Esophagus squamous epithelium (tissue), 5 donors: ENCODE data around the gene CHRM1. TPM values are rescaled to one million over a fixed set of nuclear protein-coding genes. Genes with fewer than 3 reads are reported as not detected.

Source experiments
- DNase-seq: peaks from one replicate; lab custom pipeline; 2025; lab: John Stamatoyannopoulos, UW
- H3K27ac ChIP-seq, 4 donors: fragments of 200-600 bp; sonication (generic); one replicate each; pipeline ENCODE4 v1.5.1; 2016 to 2019; ENCODE audit warnings: mild to moderate bottlenecking in 1 of 4
- H3K27me3 ChIP-seq, 4 donors: fragments of 200-600 bp; sonication (generic); 1 replicate in 3 of 4; 2 replicates in 1 of 4; pipeline versions ENCODE4 v1.5.1 to v1.6.0; 2017 to 2021; ENCODE audit warnings: antibody characterized with exemption in 1 of 4
- H3K36me3 ChIP-seq, 3 donors: fragments of 200-600 bp; sonication (generic); one replicate each; pipeline ENCODE4 v1.5.1; 2016 to 2019
- H3K4me1 ChIP-seq, 3 donors: fragments of 200-600 bp; sonication (generic); one replicate each; pipeline ENCODE4 v1.5.1; 2017 to 2019
- H3K4me3 ChIP-seq, 4 donors: fragments of 200-600 bp; sonication (generic); 1 replicate in 3 of 4; 2 replicates in 1 of 4; pipeline ENCODE4 v1.5.1; 2016 to 2019; ENCODE audit warnings: mild to moderate bottlenecking in 2 of 4, moderate library complexity in 1 of 4
- H3K9me3 ChIP-seq, 3 donors: fragments of 200-600 bp; sonication (generic); one replicate each; pipeline ENCODE4 v1.5.1; 2016 to 2019
- POLR2A ChIP-seq, 4 donors: fragments of 450-650 bp; IDR thresholded peaks; one replicate each; pipeline ENCODE4 v1.6.1; 2017; ENCODE audit warnings: antibody characterized with exemption in 4 of 4, mild to moderate bottlenecking in 4 of 4, moderate library complexity in 3 of 4
- WGBS, 2 donors: methylation state at CpG; one replicate each; pipeline ENCODE4 v1.1.5; 2018; 5-methylcytosine and 5-hydroxymethylcytosine counted together
- intact Hi-C: fragments of 100-400 bp; cut with DNase I; formaldehyde crosslinking; loops from one replicate; pipeline ENCODE4 v1.15.0; 2022
- total RNA-seq, 4 donors: library from RNA; depleted of rRNA; stranded (reverse); fragments of >200 nt; gene quantifications; one replicate each; pipeline ENCODE4 v1.1.0, GENCODE V29; 2016
- TF ChIP-seq, protein P1 (sequence below), 6 experiments: fragments of 450-650 bp in 4 of 6; fragments of 200-600 bp in 2 of 6; sonication (generic) in 2 of 6; IDR thresholded peaks; one replicate each; pipeline ENCODE4 v1.5.1; 2016 to 2019; ENCODE audit warnings: antibody characterized with exemption in 6 of 6, mild to moderate bottlenecking in 4 of 6, moderate library complexity in 4 of 6
- donor health status: DM: yes; HTN: yes; CAD: no.

The CHRM1 gene, protein sequence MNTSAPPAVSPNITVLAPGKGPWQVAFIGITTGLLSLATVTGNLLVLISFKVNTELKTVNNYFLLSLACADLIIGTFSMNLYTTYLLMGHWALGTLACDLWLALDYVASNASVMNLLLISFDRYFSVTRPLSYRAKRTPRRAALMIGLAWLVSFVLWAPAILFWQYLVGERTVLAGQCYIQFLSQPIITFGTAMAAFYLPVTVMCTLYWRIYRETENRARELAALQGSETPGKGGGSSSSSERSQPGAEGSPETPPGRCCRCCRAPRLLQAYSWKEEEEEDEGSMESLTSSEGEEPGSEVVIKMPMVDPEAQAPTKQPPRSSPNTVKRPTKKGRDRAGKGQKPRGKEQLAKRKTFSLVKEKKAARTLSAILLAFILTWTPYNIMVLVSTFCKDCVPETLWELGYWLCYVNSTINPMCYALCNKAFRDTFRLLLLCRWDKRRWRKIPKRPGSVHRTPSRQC
- total RNA-seq = under 1 TPM in 2 of 4 donors, not detected in 2; 0.30 to 0.73 TPM

DNA sequence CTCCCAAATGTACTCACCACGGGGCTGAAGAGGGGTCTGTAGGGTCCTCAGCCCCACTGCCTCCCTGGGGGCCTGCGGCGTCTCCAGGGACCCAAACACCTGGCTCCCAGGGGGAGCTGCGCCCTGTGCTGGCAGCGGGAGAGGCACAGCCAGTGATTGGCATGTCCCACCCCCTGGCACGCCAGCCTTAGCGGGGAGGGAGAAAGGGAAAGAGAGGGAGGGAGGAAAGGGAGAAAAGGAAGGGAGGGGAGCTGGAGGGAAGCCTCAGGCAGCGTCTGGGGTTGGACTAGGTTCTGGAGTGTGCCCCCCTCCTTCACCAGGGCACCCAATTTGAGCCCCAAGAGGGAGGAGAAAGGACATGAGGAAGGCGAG, at the start of gene CHRM1:
Gene CHRM1 (minus strand): TSS at position 163 of the 372 bp plus-strand sequence. CDS start 10,263 bp downstream, outside the sequence.
- no peak within 1 kb of the TSS for H3K27ac ChIP-seq
- no peaks in the 10 kb centered on the region for H3K36me3 ChIP-seq
- H3K4me1 ChIP-seq = peaks cover 9 to 48% (median 26%) of the 10 kb centered on the region in 3 donors
- intact Hi-C loops = no loop called here
- DNase-seq = no peak
- no peaks in the 10 kb centered on the region for H3K9me3 ChIP-seq
- peak within 1 kb of the TSS in 2 of 4 donors; percentile 14 to 16 for H3K4me3 ChIP-seq
- H3K27me3 ChIP-seq = peaks cover 5 to 67% (median 19%) of the 10 kb centered on the region in 4 donors
- WGBS, 2 donors = 13 to 16% methylated on average over 4 to 5 of the region's 9 CpGs
- no peak for TF ChIP-seq POLR2A (IDR thresholded peaks at IDR 0.05)
- TF ChIP-seq, protein P1, sequence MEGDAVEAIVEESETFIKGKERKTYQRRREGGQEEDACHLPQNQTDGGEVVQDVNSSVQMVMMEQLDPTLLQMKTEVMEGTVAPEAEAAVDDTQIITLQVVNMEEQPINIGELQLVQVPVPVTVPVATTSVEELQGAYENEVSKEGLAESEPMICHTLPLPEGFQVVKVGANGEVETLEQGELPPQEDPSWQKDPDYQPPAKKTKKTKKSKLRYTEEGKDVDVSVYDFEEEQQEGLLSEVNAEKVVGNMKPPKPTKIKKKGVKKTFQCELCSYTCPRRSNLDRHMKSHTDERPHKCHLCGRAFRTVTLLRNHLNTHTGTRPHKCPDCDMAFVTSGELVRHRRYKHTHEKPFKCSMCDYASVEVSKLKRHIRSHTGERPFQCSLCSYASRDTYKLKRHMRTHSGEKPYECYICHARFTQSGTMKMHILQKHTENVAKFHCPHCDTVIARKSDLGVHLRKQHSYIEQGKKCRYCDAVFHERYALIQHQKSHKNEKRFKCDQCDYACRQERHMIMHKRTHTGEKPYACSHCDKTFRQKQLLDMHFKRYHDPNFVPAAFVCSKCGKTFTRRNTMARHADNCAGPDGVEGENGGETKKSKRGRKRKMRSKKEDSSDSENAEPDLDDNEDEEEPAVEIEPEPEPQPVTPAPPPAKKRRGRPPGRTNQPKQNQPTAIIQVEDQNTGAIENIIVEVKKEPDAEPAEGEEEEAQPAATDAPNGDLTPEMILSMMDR (IDR thresholded peaks at IDR 0.05) = no peak

DNA sequence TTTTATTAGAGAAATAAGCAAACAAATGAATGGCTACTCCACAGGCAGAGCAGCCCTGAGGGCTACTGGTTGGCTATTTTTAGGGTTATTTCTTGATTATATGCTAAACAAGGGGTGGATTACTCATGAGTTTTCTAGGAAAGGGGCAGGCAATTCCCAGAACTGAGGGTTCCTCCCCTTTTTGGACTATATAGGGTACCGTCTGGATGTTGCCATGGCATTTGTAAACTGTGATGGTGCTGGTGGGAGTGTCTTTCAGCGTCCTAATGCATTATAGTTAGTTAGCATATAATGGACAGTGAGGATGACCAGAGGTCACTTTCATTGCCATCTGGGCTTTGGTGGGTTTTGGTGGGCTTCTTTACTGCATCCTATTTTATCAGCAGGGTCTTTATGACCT, 44.4 kb upstream of the CHRM1 start:
- no peaks in the 10 kb centered on the region for H3K9me3 ChIP-seq
- no peak overlapping the region for H3K27ac ChIP-seq
- H3K4me1 ChIP-seq = no peaks in the 10 kb centered on the region
- intact Hi-C loops = no loop called here
- TF ChIP-seq, protein P1 (IDR thresholded peaks at IDR 0.05) = no peak
- TF ChIP-seq POLR2A (IDR thresholded peaks at IDR 0.05) = no peak
- 37 to 66% methylated on average over 2 of the region's 2 CpGs for whole genome bisulfite sequencing, 2 donors
- H3K36me3 ChIP-seq = no peaks in the 10 kb centered on the region
- DNase-seq = no peak
- no peak overlapping the region for H3K4me3 ChIP-seq
- peaks cover 0 to 12% (median 0%) of the 10 kb centered on the region in 4 donors for H3K27me3 ChIP-seq

DNA sequence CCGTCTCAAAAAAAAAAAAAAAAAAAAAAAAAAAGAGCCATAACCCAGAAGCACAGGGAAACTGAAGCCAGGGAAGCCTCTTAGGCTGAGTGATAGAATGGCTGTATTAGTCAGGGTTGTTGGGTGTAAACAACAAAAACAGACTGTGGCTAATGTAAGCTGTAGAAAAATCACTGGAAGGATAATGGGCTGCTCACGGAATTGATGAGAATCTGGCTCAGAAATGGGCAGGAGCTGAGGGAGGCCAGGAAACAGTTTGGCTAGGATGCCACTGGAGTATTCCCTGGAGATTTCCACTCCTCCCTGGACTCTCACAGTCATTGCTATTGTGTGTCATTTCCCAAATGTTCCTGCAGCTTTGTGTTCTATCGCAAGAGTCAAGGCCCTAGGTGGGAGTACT, 41.2 kb upstream of the CHRM1 start:
- 77 to 85% methylated on average over 2 of the region's 3 CpGs for WGBS, 2 donors
- Histone ChIP-seq H3K27ac (no peak overlapping the region), H3K9me3 (no peaks in the 10 kb centered on the region), H3K27me3 (peaks cover 0 to 4% (median 0%) of the 10 kb centered on the region in 4 donors), H3K4me3 (no peak overlapping the region), H3K36me3 (no peaks in the 10 kb centered on the region), H3K4me1 (peaks cover 0 to 14% (median 9%) of the 10 kb centered on the region in 3 donors)
- TF ChIP-seq, protein P1 (IDR thresholded peaks at IDR 0.05) = no peak
- TF ChIP-seq POLR2A (IDR thresholded peaks at IDR 0.05) = no peak
- intact Hi-C loops = no loop called here
- no peak for DNase-seq

DNA sequence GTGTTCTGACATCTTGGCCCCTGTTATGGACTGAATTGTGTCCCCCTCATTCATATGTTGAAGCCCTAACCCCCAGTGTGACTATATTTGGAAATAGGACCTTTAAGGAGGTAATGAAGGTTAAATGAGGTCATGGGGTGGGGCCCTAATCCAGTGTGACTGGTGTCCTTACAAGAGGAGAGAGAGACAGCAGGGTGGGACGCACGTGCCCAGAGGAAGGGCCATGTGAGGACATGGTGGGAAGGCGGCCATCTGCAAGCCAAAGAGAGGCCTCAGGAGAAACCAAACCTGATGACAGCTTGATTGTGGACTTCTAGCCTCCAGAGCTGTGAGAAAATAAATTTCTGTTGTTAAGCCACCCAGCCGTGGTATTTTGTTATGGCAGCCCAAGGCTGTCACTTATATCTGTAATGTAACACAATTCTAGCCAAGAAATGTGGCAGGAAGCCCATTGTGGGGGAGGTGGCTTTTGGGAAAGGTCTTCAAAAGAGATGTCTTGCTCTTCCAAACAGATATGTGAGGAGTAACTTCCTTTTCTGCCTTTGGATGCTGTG, 39.9 kb upstream of the CHRM1 start:
- Histone ChIP-seq H3K4me1 (peaks cover 0 to 14% (median 9%) of the 10 kb centered on the region in 3 donors), H3K27me3 (no peaks in the 10 kb centered on the region), H3K9me3 (no peaks in the 10 kb centered on the region), H3K4me3 (no peak overlapping the region), H3K27ac (no peak overlapping the region), H3K36me3 (no peaks in the 10 kb centered on the region)
- intact Hi-C loops = no loop called here
- 72 to 78% methylated on average over 4 of the region's 4 CpGs for WGBS, 2 donors
- TF ChIP-seq, protein P1 (IDR thresholded peaks at IDR 0.05) = no peak
- TF ChIP-seq POLR2A (IDR thresholded peaks at IDR 0.05) = no peak
- DNase-seq = no peak

DNA sequence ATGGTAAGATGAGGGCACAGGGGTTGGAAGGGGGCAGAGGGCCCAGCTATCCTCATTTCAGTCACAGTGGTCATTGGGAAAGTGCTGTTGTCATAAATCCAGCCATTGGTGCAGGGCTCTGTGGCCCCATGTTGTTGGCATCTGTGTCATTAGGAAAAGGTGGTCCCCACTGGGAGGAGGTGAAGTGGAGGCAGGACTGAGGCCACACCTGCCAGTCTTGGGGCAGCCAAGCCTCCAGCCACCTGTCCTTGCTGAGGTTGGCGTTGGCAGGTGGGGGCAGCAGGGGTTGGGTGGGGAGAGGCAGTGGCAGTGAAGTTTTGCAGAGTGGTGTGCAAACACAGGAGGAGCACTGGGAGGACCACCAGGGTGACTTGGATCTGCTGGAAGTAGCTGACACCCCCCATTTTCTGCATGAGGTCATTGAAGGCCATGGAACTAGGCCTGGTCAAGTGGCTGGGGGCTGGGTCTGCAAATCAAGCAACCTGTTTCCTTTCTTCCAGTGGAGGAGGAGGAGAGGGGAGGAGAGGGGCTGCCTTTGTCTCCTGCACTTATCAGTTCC, 38.3 kb upstream of the CHRM1 start:
- H3K4me3 ChIP-seq = no peak overlapping the region
- no peak for DNase-seq
- intact Hi-C loops = no loop called here
- no peak overlapping the region for H3K27ac ChIP-seq
- no peaks in the 10 kb centered on the region for H3K36me3 ChIP-seq
- H3K27me3 ChIP-seq = no peaks in the 10 kb centered on the region
- TF ChIP-seq POLR2A (IDR thresholded peaks at IDR 0.05) = no peak
- TF ChIP-seq, protein P1 (IDR thresholded peaks at IDR 0.05) = no peak
- H3K9me3 ChIP-seq = no peaks in the 10 kb centered on the region
- WGBS, 2 donors = no CpG with 5 or more reads among the region's 1 CpG
- peaks cover 0 to 14% (median 9%) of the 10 kb centered on the region in 3 donors for H3K4me1 ChIP-seq
